ENCODE measurements around the gene TMEM219.

TMEM219 gene

GRCh38 chr16:29983420-29984136 lies 21.7 kb downstream of the TMEM219 start:
- DNase-seq = no peak

GRCh38 chr16:29984137-29984763 lies 22.4 kb downstream of the TMEM219 start:
- no peak for DNase-seq

GRCh38 chr16:29984764-29985147 lies 22.9 kb downstream of the TMEM219 start:
- no peak for DNase-seq

- DNase-seq = no peak
Observed at GRCh38 chr16:29985271-29985811, 23.5 kb downstream of the TMEM219 start.

- no peak for DNase-seq
Observed at GRCh38 chr16:29986231-29986630, 24.4 kb downstream of the TMEM219 start.

GRCh38 chr16:29986931-29987330 lies 25.1 kb downstream of the TMEM219 start:
- DNase-seq = no peak

- DNase-seq = no peak
Observed at GRCh38 chr16:29987371-29988085, 25.6 kb downstream of the TMEM219 start.

GRCh38 chr16:29988346-29989075 lies 26.6 kb downstream of the TMEM219 start:
- no peak for DNase-seq

GRCh38 chr16:29989111-29989858 lies 27.4 kb downstream of the TMEM219 start:
- no peak for DNase-seq

GRCh38 chr16:29990034-29990433 lies 28.2 kb downstream of the TMEM219 start:
- DNase-seq = no peak

- no peak for DNase-seq
Observed at GRCh38 chr16:29990883-29991570, 29.1 kb downstream of the TMEM219 start.

GRCh38 chr16:29991571-29991904 lies 29.7 kb downstream of the TMEM219 start:
- no peak for DNase-seq

- DNase-seq = no peak
Observed at GRCh38 chr16:29992344-29992967, 30.6 kb downstream of the TMEM219 start.

GRCh38 chr16:29993191-29993902 lies 31.5 kb downstream of the TMEM219 start:
- no peak for DNase-seq

GRCh38 chr16:29993903-29994599 lies 32.2 kb downstream of the TMEM219 start:
- no peak for DNase-seq

- DNase-seq = no peak
Observed at GRCh38 chr16:29994600-29995323, 32.9 kb downstream of the TMEM219 start.

GRCh38 chr16:29995324-29995910 lies 33.5 kb downstream of the TMEM219 start, which contains the start of gene HIRIP3:
Gene HIRIP3 (minus strand): TSS chr16:29995617. CDS start chr16:29995605, 12 bp downstream.
- peak; percentile 82 for DNase-seq

GRCh38 chr16:29995911-29996765 lies 34.3 kb downstream of the TMEM219 start, which contains the start of gene INO80E:
Gene INO80E (plus strand): TSS chr16:29996241. CDS start chr16:29996311, 70 bp downstream.
- DNase-seq = peak; percentile 97

Data from NCI-H1436 (cell line).